GM19328 (cell line): ENCODE data around the gene NBL1.

Experiments
- ATAC-seq: cut with Tn5 transposase; IDR thresholded peaks from one replicate; pipeline ENCODE4 v1.9.1; 2021; ENCODE audit warnings: mild to moderate bottlenecking, moderate library complexity; ENCODE audit not compliant: unreplicated experiment

Gene NBL1

GRCh38 chr1:19665496-19666465 is 21.7 kb downstream of the NBL1 start:
- ATAC-seq = no peak

- ATAC-seq = no peak
Measured at GRCh38 chr1:19668888-19669287, 24.8 kb downstream of the NBL1 start.

- no peak for ATAC-seq
Measured at GRCh38 chr1:19670787-19671186, 26.7 kb downstream of the NBL1 start.

DNA sequence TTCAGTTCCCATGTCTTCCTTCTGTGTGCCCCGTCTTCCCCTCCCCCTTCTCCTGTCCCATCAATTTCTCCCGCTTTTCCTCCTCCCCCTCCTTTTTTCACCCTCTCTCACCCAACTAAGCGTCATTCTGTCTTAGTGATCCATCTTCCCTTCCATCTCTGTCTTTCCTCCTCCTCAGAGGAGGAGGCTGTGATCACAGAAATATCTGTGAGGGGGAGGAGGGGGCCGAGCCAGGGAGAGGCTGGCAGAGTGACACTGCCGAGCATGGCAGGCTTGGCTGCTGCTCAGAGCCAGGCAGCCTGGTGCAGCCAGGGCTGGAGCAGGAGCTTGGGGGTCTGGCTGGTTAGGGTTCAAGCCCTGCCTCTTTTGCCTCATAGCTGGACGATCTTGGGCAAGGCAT is 28.1 kb downstream of the NBL1 start:
- no peak for ATAC-seq

- ATAC-seq = no peak
Measured at GRCh38 chr1:19675797-19676196, 31.7 kb downstream of the NBL1 start.

DNA sequence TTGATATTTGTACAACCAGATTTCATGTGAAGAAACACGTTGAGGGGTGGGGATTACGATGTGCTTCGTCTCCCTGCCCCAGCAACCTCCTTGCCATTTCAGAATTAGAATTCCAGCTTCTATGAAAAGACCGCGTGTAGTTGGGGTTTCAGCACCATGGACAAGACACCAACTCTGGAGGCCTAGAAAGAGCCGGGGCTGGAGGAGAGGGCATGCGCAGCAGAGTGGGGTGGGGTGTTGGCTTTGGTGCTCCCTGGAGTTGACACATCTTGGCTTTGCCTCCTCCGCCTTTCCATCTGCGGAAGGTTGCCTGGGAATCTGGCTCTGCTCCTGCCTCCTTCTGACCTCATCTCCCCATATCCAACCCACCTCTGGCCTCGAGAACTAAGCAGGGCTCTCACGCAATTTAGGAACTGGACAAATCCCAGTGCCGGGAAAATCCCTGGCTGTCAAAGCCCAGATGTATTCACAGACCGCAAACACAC is 32.4 kb downstream of the NBL1 start:
- no peak for ATAC-seq

DNA sequence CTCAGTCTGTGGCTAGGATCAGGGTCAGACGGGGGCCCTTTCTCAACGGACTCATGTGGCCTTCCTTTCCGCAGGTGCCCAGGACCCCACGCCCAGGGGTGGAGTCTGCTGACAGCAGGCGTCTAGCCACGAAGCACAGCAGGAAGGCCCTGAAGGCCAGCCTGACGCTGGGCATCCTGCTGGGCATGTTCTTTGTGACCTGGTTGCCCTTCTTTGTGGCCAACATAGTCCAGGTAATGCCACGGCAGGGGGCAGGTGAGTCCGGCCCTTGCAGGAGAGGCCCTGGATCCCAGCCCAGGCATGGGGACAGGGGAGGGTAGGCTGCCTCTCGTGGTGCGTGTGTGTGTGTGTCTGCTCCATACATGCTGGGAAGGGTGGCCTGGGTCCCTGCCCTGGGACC is 34.4 kb downstream of the NBL1 start:
- no peak for ATAC-seq

GRCh38 chr1:19678931-19679453 is 34.9 kb downstream of the NBL1 start:
- ATAC-seq = no peak

GRCh38 chr1:19679691-19680090 is 35.6 kb downstream of the NBL1 start:
- ATAC-seq = no peak

DNA sequence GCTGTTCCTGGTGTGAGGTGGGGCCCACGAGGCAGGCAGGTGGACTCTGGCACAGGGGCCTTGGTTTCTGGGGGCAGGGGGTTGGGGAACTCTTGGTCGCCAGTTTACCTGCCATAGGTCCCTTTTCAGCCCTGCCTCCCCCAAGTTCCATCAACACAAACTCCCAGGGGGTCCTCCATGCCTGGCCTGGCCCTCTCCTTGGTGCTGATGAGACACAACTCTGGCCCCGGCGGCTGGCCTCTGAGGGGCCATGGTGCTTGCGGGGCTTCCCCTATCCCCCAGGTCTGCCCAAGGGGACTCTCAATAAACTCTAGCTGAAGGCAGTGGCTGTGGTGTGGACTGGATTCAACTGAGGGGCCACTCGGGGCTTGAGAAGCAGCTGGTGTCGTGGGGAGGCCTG is 36.5 kb downstream of the NBL1 start:
- ATAC-seq = no peak

GRCh38 chr1:19682257-19682656 is 38.1 kb downstream of the NBL1 start:
- ATAC-seq = no peak

DNA sequence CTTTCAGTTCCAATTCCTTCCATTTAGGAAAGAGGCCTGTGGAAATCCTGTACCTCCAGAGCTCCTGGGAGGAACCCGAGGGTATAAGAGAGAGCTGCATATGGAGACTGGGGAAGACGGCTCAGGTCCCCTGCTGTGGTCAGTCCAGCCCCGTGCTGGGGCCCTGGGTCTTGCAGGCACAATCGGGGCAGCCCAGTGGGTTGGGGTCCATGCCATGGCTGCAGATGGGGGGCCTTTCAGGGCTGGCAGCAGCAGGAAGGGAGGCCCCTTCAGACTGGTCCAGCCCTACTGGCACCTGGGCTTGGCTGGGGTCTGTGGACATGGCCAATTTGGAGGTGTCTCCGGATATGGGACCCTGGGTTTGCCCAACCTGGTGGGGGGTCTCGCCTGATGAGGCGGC is 38.8 kb downstream of the NBL1 start:
- ATAC-seq = no peak

DNA sequence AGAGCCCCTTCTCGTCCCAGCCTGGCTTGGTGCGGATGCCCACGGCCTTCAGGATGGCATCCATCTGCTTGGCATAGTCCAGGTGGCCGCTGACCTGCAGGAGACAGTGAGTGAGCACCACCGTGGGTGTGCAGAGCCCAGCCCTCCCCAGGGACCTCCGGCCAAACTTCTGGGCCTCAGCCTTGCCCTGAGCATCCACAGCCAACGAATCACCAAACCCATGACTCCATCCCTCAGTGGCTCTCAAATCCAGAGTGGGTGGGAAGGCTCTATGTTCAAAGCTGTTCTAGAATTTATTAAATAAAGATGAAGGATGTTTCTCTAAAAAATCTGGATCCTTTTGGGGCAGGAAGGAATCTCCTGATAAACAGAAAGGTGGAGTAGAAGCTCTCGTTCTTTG is 39.2 kb downstream of the NBL1 start:
- ATAC-seq = no peak

- no peak for ATAC-seq
Measured at GRCh38 chr1:19684677-19685076, 40.6 kb downstream of the NBL1 start.

GRCh38 chr1:19685994-19686393 is 41.9 kb downstream of the NBL1 start:
- no peak for ATAC-seq

DNA sequence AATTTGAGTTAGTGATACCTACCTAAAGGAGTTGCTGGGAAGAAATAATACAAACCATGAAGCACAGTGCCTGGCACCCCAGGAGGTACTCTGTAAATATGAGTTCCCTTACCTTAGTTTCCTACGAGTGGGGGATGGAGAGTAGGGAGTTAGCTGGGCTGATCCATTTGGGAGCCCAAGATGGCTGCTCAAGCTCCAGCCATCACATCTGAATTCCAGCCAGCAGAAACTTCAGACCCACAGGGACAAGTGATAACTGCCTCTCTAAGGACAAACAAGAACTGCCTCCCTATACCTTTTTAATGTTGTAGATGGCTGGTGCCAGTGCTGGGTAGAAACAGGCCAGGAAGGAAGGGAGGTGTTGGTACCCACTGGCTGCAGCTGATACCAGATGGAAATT is 43.3 kb downstream of the NBL1 start:
- no peak for ATAC-seq

- ATAC-seq = no peak
Measured at GRCh38 chr1:19688041-19688842, 44.1 kb downstream of the NBL1 start.

DNA sequence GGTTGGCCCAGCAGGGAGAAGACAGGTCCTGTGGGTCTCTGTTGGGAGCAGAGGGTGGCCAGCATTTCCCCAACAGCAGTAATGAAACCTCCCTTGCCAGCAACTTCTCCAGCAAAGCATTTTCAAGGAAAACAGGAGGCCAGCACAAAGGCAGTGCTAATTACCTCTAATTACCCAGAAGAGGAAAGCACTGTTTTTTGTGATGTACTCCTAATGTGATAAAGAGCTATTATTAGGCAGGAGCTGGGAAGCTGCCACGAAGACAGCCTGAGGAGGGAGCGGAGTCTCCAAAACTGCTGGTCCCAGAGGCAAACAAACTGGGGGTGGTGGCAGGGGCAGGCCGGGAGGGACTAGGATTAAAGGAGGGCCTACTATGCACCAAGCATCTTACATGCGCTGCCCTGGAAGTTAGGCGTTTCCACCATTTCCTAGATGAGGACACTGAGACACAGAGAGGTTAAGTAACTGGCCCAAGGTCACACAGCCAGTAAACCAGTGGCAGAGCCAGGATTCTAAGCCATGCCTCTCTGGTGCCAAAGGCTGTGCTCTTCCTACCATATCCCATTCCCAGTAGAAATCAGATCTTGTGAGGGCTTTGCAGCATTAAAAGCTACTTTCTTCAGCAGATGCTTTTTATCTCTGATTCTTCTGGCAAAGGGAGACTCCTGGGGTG is 45.1 kb downstream of the NBL1 start:
- ATAC-seq = no peak

- no peak for ATAC-seq
Measured at GRCh38 chr1:19689856-19690255, 45.7 kb downstream of the NBL1 start.

GRCh38 chr1:19690342-19690741 is 46.2 kb downstream of the NBL1 start:
- no peak for ATAC-seq

DNA sequence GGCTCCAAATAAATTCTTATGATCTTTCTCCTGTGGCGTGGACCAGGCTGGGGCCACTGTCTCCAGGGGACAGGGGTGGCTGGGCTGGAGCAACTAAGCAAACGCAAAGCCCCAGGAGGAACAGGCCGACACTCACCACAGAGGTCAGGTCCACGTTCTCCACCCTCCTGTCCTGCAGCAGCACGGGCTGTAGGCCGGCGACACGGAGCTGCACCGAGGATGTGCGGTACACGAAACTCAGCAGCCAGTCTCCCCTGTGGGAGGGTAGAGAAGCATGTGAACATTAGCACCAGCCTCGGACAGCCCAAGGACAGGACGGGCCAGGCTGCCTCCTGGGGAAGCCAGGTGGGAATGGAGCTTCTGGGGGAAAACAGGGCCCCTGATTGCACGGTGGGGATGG is 50.2 kb downstream of the NBL1 start:
- no peak for ATAC-seq
